Thoracic aorta (tissue), 2 donors: ENCODE data around the gene CFAP161. TPM values are rescaled to one million over a fixed set of nuclear protein-coding genes. Genes with fewer than 3 reads are reported as not detected.

ENCODE experiments used
- ATAC-seq: fragments of 150-250 bp; one replicate; pipeline ENCODE4 v1.8.0; 2017; ENCODE audit warnings: low read depth; ENCODE audit not compliant: insufficient number of reproducible peaks, low FRiP score
- DNase-seq: peaks from one replicate; pipeline ENCODE4 v3.0.0-alpha.2; 2020; ENCODE audit warnings: low spot score
- H3K27ac ChIP-seq, 2 donors: fragments of 200-600 bp; sonication (generic); 1 replicate in 1 of 2; 2 replicates in 1 of 2; pipeline ENCODE4 v1.5.1; 2016; ENCODE audit warnings: mild to moderate bottlenecking in 2 of 2, moderate library complexity in 2 of 2
- H3K27me3 ChIP-seq: fragments of 200-600 bp; sonication (generic); replicated peaks from 2 replicates; pipeline ENCODE4 v1.6.0; 2016; ENCODE audit warnings: mild to moderate bottlenecking; ENCODE audit not compliant: insufficient read depth
- H3K36me3 ChIP-seq: fragments of 200-600 bp; sonication (generic); one replicate; pipeline ENCODE4 v1.5.1; 2016
- H3K4me1 ChIP-seq, 2 donors: fragments of 200-600 bp; sonication (generic); 1 replicate in 1 of 2; 2 replicates in 1 of 2; pipeline versions ENCODE4 v1.5.1 to v1.6.0; 2016; ENCODE audit warnings: low read depth in 2 of 2, mild to moderate bottlenecking in 1 of 2; ENCODE audit not compliant: control insufficient read depth in 1 of 2
- H3K4me3 ChIP-seq: fragments of 200-600 bp; sonication (generic); 2 replicates; pipeline ENCODE4 v1.5.1; 2016; ENCODE audit warnings: mild to moderate bottlenecking
- H3K9me3 ChIP-seq: fragments of 200-600 bp; sonication (generic); 2 replicates; pipeline ENCODE4 v1.5.1; 2016
- CTCF ChIP-seq: fragments of 200-600 bp; sonication (generic); IDR thresholded peaks from one replicate; pipeline ENCODE4 v1.5.1; 2019; ENCODE audit warnings: antibody characterized with exemption
- total RNA-seq, 2 donors: library from RNA; depleted of rRNA; stranded (reverse); fragments of >200 nt; gene quantifications; one replicate each; pipeline versions ENCODE4 v1.1.0 to v1.2.3, GENCODE V29; 2016

The CFAP161 gene
- total RNA-seq, 2 donors from 2014 or later, result 1.1 TPM; not detected in 1

GRCh38 chr15:81170511-81170910 is 36.4 kb downstream of the CFAP161 start:
- Histone ChIP-seq H3K9me3 (no peaks in the 10 kb centered on the region), H3K27me3 (no peaks in the 10 kb centered on the region), H3K27ac (no peak overlapping the region), H3K4me1 (peaks cover 0 to 5% of the 10 kb centered on the region in 2 donors), H3K4me3 (no peak overlapping the region), H3K36me3 (no peaks in the 10 kb centered on the region)
- no peak for DNase-seq
- no peak for TF ChIP-seq CTCF
- no peak for ATAC-seq

GRCh38 chr15:81171286-81171685 is 37.2 kb downstream of the CFAP161 start:
- Histone ChIP-seq H3K4me1 (peaks cover 0 to 5% of the 10 kb centered on the region in 2 donors), H3K4me3 (no peak overlapping the region), H3K36me3 (no peaks in the 10 kb centered on the region), H3K9me3 (no peaks in the 10 kb centered on the region), H3K27me3 (no peaks in the 10 kb centered on the region), H3K27ac (no peak overlapping the region)
- ATAC-seq, result no peak
- DNase-seq, result no peak
- TF ChIP-seq CTCF, result no peak

- H3K27me3 ChIP-seq, result no peaks in the 10 kb centered on the region
- no peaks in the 10 kb centered on the region for H3K9me3 ChIP-seq
- H3K36me3 ChIP-seq, result no peaks in the 10 kb centered on the region
- DNase-seq, result no peak
- no peak overlapping the region for H3K4me3 ChIP-seq
- no peak for ATAC-seq
- H3K27ac ChIP-seq, result no peak overlapping the region
- H3K4me1 ChIP-seq, result no peaks in the 10 kb centered on the region
- TF ChIP-seq CTCF, result no peak
Observed at GRCh38 chr15:81174125-81174791, 40.2 kb downstream of the CFAP161 start.

- ATAC-seq (no peak), DNase-seq (no peak)
- Histone ChIP-seq H3K4me3 (no peak overlapping the region), H3K27ac (no peak overlapping the region), H3K9me3 (no peaks in the 10 kb centered on the region), H3K36me3 (no peaks in the 10 kb centered on the region), H3K27me3 (no peaks in the 10 kb centered on the region), H3K4me1 (no peaks in the 10 kb centered on the region)
- no peak for TF ChIP-seq CTCF
Observed at GRCh38 chr15:81174792-81175327, 40.8 kb downstream of the CFAP161 start.

- no peak overlapping the region for H3K4me3 ChIP-seq
- H3K27me3 ChIP-seq, result no peaks in the 10 kb centered on the region
- no peak for TF ChIP-seq CTCF
- DNase-seq (no peak), ATAC-seq (no peak)
- no peak overlapping the region for H3K27ac ChIP-seq
- H3K4me1 ChIP-seq, result no peaks in the 10 kb centered on the region
- no peaks in the 10 kb centered on the region for H3K9me3 ChIP-seq
- H3K36me3 ChIP-seq, result no peaks in the 10 kb centered on the region
Observed at GRCh38 chr15:81175496-81175895, 41.4 kb downstream of the CFAP161 start.
